ENCODE results near the gene FBXO42.
"Not testable (repeated sequence)": the region's sequence is repeated elsewhere in the genome, so short reads cannot be mapped to it uniquely, and the experiment has no call there.

Gene FBXO42

DNA sequence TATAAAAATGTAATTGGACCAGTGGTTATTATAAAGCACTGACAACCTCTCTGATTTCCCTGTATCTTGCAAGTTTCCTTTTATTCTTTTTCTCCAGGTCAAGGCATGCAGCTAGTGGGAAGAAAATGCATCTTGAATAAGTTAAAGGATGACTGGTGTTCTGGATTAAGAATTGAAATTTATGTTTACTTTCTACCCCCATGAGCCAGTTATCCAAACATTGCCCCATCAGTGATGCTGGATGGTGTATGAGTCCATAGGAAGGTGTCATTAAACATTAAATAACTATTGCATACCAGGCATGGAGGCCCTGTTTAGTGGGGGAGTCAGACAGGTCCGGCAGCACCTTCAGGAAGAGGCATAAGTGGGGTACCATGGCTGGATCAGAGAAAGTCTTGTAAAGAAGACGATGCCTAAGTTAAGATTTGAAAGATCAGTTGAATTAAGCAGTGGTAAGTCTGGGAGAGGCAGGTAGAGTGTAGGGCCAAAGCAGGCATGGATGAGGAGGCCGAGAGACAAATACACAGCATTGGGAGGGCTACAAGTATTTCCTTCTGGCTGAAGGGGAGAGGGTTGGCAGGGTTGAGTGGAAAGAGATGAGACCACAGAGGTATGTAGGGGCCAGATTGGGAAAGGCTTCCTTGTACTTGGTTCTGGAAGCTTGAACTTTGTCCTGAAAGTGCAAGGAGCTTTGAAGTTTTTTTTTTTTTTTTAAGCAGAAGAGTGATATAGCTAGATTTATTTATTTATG, 20.4 kb upstream of the FBXO42 start:
- H3K4me3 ChIP-seq (ENCODE audit: low read depth, low read length) = no peak overlapping the region

DNA sequence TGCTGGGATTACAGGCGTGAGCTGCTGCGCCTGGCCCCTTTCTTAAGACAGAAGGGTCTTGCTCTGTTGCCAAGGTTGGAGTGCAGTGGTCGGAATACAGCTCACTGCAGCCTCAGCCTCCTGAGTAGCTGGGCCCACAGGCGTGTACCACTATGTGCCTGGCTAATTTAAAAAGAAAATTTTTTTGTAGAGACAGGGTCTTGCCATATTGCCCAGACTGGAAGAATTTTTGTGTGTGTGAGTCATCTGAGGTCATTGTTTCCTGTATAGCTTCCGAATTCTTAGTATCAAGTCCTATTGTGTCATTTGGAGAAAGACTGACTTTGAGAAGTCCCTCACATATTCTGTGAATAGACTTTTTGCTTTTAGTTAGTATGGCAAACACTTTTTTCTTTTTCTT, 19.4 kb upstream of the FBXO42 start:
- no peak overlapping the region for H3K4me3 ChIP-seq (ENCODE audit: low read depth, low read length)

DNA sequence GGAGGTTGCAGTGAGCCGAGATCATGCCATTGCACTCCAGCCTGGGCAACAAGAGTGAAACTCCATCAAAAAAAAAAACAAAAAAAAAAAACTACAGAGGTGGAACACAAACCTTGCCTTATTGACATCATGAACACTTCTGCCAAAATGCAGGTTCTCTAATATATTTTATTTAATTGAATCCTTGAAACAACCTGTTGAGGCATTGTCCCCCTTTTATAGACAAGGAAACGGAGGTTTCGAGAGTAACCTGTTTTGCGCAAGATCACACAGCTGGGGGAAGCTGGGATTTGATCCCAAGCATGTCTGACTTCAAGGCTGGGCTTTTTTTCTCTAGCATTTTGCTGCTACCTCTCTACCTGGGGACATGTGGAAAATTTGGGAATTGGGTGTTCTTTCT, 17.5 kb upstream of the FBXO42 start:
- H3K4me3 ChIP-seq (ENCODE audit: low read depth, low read length) = no peak overlapping the region

DNA sequence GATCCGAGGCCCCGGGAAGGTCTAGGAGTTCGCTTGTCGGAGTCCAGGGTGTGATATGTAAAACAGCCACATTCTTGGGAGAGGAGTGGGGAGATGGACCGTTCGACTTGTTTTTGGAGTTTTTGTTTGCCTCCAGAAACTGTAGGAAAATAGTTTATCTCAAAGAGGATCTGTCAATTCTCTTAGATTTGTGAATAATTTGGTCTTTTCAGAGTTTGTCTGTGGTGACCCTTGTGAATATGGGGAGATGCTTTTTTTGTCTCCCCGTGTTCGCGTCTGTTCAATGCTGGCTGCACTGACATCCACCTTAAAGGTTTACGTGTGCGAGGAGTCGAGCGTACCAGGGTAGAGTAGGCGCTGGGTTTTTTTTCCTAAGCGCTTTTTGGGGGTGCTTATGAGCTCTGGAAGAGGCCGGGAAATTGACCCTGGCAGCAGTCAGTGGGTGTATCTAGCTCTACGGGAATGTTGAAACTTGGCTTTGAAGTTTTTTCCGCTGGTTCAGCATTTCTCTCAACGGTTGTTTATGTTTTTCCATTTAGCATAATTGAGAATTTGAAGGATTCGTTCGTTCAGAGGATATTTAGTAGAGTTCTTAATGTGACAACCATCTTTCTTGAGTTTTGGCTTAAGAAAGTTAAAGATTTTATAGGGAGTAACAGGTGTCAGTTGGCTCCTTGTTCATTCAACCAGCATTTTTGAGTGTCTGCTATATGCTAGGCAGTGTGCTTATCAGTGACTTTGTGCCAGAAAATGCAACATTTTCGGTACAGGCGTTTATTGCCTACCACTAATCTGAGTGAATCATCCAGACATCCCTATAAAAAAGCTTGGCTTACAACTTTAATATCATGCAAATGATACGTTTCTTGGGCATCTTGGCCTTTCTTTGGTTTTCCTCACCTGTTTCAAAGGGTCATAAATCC, 15.9 kb upstream of the FBXO42 start:
- peak overlapping the region; percentile 88 for H3K4me3 ChIP-seq (ENCODE audit: low read depth, low read length)

DNA sequence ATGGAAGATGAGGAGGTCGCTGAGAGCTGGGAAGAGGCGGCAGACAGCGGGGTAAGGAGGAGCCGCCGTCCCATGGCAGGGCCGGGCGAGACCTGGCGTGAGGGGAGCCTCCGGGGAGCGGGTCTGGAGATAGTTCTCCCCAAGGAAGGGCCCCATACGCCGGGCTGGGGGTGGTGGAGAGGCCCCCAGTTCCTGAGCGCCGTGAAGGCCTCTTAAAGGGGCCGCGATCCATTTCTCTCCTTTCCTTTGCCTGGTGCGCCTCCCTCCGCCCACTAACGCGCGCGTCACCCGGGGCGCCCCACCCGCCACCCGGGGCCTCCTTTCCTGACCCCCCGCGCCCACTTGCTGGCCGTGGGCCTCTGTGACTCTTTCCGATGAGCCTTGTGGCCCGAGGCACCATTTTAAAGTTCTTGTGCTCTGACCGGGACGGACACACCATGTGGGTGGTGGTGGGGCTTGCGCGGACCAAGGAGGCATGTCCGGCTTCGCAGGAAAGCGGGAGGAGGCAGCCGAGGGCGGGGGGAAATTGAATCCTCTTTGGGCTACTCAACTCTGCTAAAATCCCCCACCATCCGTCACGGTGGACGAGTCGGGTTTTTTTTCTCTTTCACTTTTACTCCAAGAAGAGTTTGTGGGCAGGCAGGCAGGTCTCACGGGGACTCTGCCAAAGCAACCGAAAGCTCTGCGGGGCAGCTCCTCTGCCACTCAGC, 15.1 kb upstream of the FBXO42 start:
- peak overlapping the region; percentile 88 for H3K4me3 ChIP-seq (ENCODE audit: low read depth, low read length)

DNA sequence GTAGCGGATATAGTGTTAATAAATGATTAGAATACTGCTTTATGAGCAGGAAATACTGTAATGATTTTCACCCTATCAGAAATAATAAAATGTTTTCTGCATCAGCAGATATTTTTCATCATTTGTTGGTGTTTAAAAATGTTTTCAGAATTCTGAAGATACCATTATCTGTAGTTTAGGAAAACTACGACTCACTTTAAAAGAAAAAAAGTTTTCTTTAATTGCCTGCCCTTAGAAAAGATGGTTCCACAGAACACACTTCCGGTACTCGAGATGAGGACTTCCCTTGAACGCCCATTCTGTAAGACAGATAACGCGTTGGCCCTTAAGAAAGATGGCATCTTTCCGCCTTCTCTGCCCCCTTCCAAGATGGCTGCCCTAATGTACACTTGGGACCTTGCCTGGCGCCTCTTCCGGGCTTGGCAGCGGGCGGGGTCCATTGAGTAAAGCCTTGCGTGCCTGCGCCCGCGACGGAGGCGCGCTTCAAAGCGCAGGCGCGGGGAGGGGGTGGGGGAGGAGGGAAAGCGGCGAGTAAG, 14.5 kb upstream of the FBXO42 start, which contains the start of gene SZRD1:
TSS of gene SZRD1 (plus strand) at position 521 of the 536 bp plus-strand sequence. CDS start 16 bp downstream, outside the sequence.
- H3K4me3 ChIP-seq (ENCODE audit: low read depth, low read length) = peak within 1 kb of the TSS; percentile 88

DNA sequence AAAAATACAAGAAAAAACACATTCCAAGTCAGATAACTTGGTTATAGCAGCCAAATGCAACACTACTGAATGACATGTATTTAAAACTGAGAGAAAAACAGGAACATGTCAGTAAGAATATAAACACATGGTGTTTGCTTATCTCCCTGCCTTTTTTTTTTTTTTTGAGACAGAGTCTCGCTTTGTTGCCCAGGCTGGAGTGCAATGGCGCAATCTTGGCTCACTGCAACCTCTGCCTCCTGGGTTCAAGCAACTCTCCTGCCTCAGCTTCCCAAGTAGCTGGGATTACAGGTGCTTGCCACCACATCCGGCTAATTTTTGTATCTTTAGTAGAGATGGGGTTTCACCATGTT, 12.8 kb upstream of the FBXO42 start:
- H3K4me3 ChIP-seq (ENCODE audit: low read depth, low read length) = not testable (repeated sequence)

DNA sequence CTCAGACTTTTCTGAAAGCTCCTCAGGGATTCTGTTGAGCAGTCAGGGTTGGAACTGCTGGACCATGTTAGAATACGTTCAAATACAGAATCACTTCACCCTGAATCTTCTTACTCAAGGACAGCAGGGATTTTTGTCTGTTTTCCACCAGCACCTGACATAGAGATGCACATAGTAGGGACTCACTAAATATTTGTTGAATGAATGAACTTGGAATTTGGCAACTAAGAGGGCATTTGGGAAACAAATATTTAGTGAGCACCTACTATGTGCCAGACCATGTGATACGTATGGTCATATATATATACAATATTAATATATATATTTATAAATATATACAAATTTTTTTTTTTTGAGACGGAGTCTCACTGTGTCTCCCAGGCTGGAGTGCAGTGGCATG, 4.6 kb upstream of the FBXO42 start:
- no peak overlapping the region for H3K4me3 ChIP-seq (ENCODE audit: low read depth, low read length)

DNA sequence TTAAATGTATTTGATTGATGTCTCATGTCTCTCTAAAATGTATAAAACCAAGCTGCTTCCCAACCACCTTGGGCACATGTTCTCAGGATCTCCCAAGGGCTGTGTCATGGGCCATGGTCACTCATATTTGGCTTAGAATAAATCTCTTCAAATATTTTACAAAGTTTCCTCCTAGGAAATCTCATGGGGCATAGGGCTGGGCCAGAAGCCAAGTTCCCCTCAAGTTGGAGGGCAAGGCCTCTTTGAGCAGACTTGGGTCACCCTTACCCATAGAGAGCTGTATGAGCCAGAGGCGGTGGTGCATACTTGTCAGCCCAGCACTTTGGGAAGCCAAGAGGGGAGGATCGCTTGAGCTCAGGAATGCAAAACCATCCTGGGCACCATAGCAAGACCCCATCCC, 2.3 kb upstream of the FBXO42 start:
- H3K4me3 ChIP-seq (ENCODE audit: low read depth, low read length) = no peak overlapping the region

DNA sequence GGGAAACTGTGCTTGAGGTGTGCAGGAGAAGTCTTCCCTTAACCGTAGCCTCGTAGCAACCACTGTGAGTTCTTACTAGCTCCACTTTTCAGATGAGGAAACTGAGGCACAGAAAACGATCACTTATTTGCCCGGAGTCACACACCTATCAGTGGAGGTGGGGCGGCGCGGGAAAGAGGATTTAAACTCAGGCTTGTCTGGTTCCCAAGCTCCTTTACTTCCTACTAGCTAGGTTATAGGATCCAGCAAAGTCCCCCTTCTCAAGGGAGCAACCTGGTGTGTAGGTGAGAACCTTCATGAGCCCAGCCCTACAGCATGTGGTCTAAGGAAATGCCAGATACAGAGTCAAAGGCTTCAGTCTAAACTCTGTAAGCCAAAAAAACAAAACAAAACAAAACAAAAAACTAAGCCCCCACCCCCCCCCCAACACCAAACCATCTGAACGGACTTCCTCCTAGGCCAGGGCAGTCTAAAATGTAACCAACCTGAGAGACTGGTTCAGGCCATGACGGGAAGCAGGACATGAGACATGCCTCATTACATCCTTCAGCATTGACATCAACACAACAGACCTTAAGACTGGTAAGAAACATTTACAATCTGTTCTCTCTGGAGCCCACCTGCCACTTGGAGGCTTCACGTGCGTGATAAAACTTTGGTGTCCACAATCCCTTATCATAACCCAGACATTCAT, 709 bp upstream of the FBXO42 start:
- peak overlapping the region; percentile 70 for H3K4me3 ChIP-seq (ENCODE audit: low read depth, low read length)

DNA sequence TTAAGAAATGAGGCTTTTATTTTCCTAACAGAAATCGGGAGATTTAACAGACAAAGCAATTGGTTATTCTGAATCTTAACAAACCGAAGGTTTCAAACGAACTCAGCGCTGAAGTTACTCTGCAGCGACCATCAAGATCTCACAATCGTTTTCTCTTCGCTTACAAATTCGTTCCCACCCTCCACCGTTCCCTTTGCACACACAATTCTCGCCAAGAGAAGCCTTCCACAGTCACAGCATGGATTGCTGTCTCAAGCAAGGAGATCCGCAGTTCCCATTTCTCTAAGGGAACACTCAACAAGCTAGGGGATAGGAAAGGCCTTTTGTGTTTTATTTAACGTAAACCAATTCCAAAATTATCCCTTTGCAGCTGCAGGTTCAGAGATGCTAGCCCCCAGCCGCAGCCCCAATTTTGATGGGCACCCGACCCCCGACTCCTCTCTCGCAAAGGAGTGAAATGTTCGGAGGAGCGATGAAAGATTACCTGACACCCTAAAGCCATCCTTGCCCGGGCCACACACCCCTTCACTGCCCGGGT, 755 bp downstream of the FBXO42 start:
- H3K4me3 ChIP-seq (ENCODE audit: low read depth, low read length) = peak overlapping the region; percentile 70

DNA sequence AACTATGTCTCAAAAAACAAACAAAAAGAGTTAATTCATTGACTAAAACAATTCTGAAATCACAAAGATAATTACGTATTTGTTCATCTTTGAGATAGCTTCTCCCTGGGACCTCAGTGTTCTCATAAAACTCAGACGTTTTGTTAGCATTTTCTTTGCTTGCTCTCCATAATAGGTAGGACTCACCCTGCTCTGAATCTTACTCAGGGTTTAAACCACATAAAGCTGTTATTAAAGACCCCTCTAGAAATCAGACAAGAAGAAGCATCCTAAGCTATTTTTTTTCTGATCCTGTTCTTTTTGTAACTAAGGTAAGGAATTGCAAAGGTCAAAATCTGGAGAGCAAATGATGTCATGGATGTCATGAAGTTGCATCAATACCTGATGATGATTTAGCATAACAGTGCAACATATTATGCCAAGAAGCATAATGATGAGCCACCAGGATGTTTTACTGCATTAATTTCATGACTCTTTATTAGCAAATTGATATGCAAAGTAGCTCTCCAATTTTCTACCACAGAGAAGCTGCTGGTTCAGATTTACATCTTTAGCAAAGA, 2.4 kb downstream of the FBXO42 start:
- no peak overlapping the region for H3K4me3 ChIP-seq (ENCODE audit: low read depth, low read length)

DNA sequence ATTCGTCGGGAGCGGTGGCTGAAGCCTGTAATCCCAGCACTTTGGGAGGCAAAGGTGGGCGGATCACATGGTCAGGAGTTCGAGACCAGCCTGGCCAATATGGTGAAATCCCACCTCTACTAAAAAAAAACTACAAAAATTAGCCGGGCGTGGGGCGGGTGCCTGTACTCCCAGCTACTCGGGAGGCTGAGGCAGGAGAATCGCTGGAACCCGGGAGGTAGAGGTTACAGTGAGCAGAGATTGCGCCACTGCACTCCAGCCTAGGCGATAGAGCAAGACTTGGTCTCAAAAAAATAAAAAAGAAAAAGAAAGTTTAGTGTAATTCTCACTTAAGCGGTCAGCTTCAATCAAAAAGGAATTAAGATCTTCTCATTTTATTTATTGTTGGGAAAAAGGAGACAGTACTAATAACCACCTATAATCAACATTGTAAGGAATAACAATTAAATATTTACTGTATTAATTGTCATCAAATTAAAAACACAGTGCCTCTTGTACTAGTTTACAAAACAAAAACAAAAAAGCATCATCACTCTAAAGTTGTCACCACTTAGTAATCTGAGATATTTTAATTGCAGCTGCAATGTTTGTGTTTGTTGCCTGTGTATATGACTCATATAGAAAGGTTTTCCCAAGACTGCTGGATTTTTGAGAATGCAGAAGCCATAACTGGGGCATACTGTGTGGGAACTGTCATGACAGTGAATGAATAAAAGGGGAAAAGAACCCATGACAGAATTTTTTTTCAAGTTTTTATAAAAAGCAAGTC, 3.7 kb downstream of the FBXO42 start:
- H3K4me3 ChIP-seq (ENCODE audit: low read depth, low read length) = no peak overlapping the region

DNA sequence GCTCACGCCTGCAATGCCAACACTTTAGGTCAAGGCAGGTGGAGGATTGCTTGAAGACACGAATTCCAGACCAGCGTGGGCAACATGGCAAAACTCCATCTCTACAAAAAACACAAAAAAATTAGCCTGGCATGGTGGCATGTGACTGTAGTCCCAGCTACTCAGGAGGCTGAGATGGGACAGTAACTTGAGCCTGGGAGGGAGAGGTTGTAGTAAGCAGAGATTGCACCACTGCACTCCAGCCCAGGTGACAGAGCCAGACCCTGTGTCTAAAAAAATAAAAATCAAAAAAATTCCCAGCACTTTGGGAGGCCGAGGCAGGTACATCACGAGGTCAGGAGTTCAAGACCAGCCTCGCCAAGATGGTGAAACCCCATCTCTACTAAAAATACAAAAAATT, 9.0 kb downstream of the FBXO42 start:
- H3K4me3 ChIP-seq (ENCODE audit: low read depth, low read length) = not testable (repeated sequence)

DNA sequence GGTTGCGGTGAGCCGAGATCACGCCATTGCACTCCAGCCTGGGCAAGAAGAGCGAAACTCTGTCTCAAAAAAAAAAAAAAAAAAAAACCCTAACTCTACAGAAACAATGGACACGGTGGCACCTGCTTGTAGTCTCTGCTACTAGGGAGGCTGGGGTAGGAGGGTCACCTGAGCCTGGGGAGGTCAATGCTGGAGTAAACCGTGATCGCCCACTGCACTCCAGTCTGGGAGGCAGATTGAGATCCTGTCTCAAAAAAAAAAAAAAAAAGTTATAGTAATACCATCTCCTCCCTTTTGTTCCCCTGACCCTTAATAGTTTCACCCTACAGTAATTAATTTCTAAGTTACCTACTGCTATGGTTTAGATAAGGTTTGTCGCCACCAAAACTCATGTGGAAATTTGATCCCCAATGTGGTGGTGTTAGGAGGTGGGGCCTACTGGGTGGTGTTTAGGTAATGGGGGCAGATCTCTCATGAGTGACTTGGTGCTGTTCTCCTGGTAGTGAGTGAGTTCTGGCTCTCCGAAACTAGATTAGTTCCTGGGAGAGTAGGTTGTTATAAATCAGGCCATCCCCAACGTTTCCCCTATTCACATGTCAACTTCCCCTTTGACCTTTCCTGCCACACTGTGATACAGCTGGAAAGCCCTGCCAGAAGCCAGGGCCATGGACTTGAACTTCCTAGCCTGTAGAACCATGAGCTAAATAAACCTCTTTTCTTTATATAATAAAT, 9.8 kb downstream of the FBXO42 start:
- H3K4me3 ChIP-seq (ENCODE audit: low read depth, low read length) = no peak overlapping the region

DNA sequence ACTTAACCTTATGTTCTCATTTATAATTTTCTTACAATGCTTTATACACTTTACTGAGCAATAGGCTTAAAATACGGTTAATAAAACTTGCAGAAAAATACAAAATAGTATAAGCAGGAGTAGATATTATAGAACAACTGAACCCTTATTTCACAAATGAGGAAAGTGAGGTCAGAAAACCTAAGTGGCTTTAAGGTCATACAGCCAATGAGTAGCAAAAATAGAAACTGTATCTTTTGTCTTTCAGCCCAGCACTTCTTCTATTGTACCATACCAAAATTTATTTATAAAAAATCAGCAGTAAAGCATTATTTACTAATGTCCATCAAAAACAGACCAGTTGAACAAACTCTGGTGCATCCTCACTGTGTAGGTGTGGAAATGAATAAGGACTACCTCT, 11.6 kb downstream of the FBXO42 start:
- H3K4me3 ChIP-seq (ENCODE audit: low read depth, low read length) = no peak overlapping the region

DNA sequence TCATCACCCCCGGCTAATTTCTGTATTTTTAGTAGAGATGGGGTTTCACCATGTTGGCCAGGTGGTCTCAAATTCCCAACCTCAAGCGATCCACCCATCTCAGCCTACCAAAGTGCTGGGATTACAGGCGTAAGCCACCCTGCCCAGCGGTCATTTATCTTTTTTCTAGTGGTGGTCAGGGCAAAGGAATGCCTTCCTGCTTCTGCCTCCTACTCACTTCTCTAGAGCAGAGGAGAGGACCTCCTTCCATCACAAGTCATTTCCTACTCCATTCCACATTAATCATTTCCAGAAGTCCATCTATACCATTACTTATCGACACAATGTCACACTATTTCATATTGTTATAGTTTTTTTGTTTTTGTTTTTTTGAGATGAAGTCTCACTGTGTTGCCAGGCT, 13.3 kb downstream of the FBXO42 start:
- H3K4me3 ChIP-seq (ENCODE audit: low read depth, low read length) = no peak overlapping the region

DNA sequence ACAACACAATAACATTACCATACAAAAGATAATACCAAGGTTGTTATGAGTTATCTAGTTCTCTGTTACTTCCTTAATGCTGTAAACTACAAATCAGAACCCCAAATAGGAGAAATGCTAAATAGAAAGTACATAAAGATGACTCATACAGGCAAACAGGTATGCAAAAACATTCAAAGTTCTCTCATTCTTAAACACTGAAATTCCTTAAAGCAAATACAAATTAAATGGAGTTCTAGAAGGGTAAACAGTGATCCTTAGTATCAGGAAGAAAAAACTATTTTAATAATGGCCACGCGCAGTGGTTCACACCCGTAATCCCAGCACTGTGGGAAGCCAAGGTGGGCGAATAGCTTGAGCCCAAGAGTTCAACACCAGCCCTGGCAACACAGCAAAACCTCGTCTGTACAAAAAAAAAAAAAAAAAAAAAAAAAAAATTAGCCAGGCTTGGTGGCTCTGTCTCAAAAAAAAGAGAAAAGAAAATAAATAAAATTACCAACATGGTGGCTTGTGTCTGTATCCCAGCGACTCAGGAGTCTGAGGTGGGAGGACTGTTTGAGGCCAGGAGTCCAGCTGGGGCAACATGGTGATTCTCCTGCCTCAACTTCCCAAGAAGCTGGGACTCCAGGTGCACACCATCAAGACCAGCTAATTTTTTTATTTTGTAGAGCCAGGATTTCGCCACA, 17.5 kb downstream of the FBXO42 start:
- no peak overlapping the region for H3K4me3 ChIP-seq (ENCODE audit: low read depth, low read length)
